ENCODE results near the gene MFAP2. TPM values are rescaled to one million over a fixed set of nuclear protein-coding genes. Genes with fewer than 3 reads are reported as not detected.

MFAP2 gene
- total RNA-seq, 3 donors from 2014 or later (not counting 1 experiment from before 2014, with no cell fraction given), result 0.15 TPM; not detected in 2

- Histone ChIP-seq H3K27ac (ENCODE audit: low read length) (peak overlapping the region; percentile 8), H3K9me3 (ENCODE audit: control insufficient read depth, insufficient read depth, low read length) (no peaks in the 10 kb centered on the region), H3K36me3 (ENCODE audit: control insufficient read depth, insufficient read depth, low read length) (peaks cover 3% of the 10 kb centered on the region), H3K4me1 (ENCODE audit: control insufficient read depth, insufficient read depth, low read length) (peaks cover 10% of the 10 kb centered on the region), H3K4me3 (ENCODE audit: low read length) (peak overlapping the region; percentile 28), H3K27me3 (ENCODE audit: control insufficient read depth, insufficient read depth, low read length) (no peaks in the 10 kb centered on the region)
- intact Hi-C loops (cut with micrococcal nuclease), result no loop called here
- Mint-ChIP-seq H3K36me3 (no peaks in the 10 kb centered on the region), H3K4me1 (peaks cover 6 to 11% of the 10 kb centered on the region in 2 donors), H3K9me3 (no peaks in the 10 kb centered on the region), H3K27ac (peak overlapping the region; percentile 58 to 70), H3K4me3 (peak overlapping the region; percentile 89), H3K27me3 (ENCODE audit: low read depth in 2 of 2) (no peaks in the 10 kb centered on the region)
- peak; percentile 65 for TF ChIP-seq CTCF (IDR thresholded peaks at IDR 0.05)
- WGBS (ENCODE audit: insufficient coverage), result 6% methylated on average over 52 of the region's 57 CpGs
- peak; percentile 72 to 85 for DNase-seq
- peak; percentile 87 to 94 (median 94) for ATAC-seq
Measured at GRCh38 chr1:16960560-16961296, 19.7 kb downstream of the MFAP2 start.

- Mint-ChIP-seq H3K27me3 (ENCODE audit: low read depth in 2 of 2) (no peaks in the 10 kb centered on the region), H3K27ac (no peak overlapping the region)
Measured at GRCh38 chr1:16958475-16958874, 21.9 kb downstream of the MFAP2 start.

GRCh38 chr1:16957731-16958130, 22.7 kb downstream of the MFAP2 start:
- 48% methylated on average over 7 of the region's 8 CpGs for WGBS (ENCODE audit: insufficient coverage)
- no peak overlapping the region for H3K4me3 ChIP-seq (ENCODE audit: low read length)
- no peak for TF ChIP-seq CTCF (IDR thresholded peaks at IDR 0.05)
- no peaks in the 10 kb centered on the region for H3K9me3 ChIP-seq (ENCODE audit: control insufficient read depth, insufficient read depth, low read length)
- intact Hi-C loops (cut with micrococcal nuclease), result no loop called here
- Mint-ChIP-seq H3K9me3 (no peaks in the 10 kb centered on the region), H3K4me1 (peaks cover 9 to 11% of the 10 kb centered on the region in 2 donors), H3K36me3 (no peaks in the 10 kb centered on the region), H3K4me3 (no peak overlapping the region), H3K27me3 (ENCODE audit: low read depth in 2 of 2) (no peaks in the 10 kb centered on the region), H3K27ac (no peak overlapping the region)
- peaks cover 10% of the 10 kb centered on the region for H3K4me1 ChIP-seq (ENCODE audit: control insufficient read depth, insufficient read depth, low read length)
- H3K27ac ChIP-seq (ENCODE audit: low read length), result no peak overlapping the region
- DNase-seq, result no peak
- H3K27me3 ChIP-seq (ENCODE audit: control insufficient read depth, insufficient read depth, low read length), result no peaks in the 10 kb centered on the region
- H3K36me3 ChIP-seq (ENCODE audit: control insufficient read depth, insufficient read depth, low read length), result peaks cover 3% of the 10 kb centered on the region
- no peak for ATAC-seq

More at GRCh38 chr1:16958475-16958874, 21.9 kb downstream of the MFAP2 start:
- Mint-ChIP-seq H3K4me3 (peak overlapping the region; percentile 35), H3K9me3 (no peaks in the 10 kb centered on the region), H3K4me1 (peaks cover 6 to 11% of the 10 kb centered on the region in 2 donors), H3K36me3 (no peaks in the 10 kb centered on the region)
- no peaks in the 10 kb centered on the region for H3K9me3 ChIP-seq (ENCODE audit: control insufficient read depth, insufficient read depth, low read length)
- TF ChIP-seq CTCF (IDR thresholded peaks at IDR 0.05), result no peak
- no peak overlapping the region for H3K27ac ChIP-seq (ENCODE audit: low read length)
- WGBS (ENCODE audit: insufficient coverage), result 94% methylated on average over 12 of the region's 12 CpGs
- peaks cover 3% of the 10 kb centered on the region for H3K36me3 ChIP-seq (ENCODE audit: control insufficient read depth, insufficient read depth, low read length)
- H3K4me1 ChIP-seq (ENCODE audit: control insufficient read depth, insufficient read depth, low read length), result peaks cover 10% of the 10 kb centered on the region
- no peaks in the 10 kb centered on the region for H3K27me3 ChIP-seq (ENCODE audit: control insufficient read depth, insufficient read depth, low read length)
- H3K4me3 ChIP-seq (ENCODE audit: low read length), result no peak overlapping the region
- intact Hi-C loops (cut with micrococcal nuclease), result no loop called here
- ATAC-seq (no peak), DNase-seq (no peak)

Data from natural killer cell (primary cell).